Measurements from ENCODE around the gene PRELID1. TPM values are rescaled to one million over a fixed set of nuclear protein-coding genes. Genes with fewer than 3 reads are reported as not detected.
A peak's percentile ranks its signal among the peaks of the same experiment; 100 is the strongest.
"Not testable (repeated sequence)": the region's sequence is repeated elsewhere in the genome, so short reads cannot be mapped to it uniquely, and the experiment has no call there.

Gene PRELID1, protein sequence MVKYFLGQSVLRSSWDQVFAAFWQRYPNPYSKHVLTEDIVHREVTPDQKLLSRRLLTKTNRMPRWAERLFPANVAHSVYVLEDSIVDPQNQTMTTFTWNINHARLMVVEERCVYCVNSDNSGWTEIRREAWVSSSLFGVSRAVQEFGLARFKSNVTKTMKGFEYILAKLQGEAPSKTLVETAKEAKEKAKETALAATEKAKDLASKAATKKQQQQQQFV
- total RNA-seq: 60.6 TPM
- 100 to 1,000 TPM; 185 to 210 (median 192) TPM for polyA plus RNA-seq

DNA sequence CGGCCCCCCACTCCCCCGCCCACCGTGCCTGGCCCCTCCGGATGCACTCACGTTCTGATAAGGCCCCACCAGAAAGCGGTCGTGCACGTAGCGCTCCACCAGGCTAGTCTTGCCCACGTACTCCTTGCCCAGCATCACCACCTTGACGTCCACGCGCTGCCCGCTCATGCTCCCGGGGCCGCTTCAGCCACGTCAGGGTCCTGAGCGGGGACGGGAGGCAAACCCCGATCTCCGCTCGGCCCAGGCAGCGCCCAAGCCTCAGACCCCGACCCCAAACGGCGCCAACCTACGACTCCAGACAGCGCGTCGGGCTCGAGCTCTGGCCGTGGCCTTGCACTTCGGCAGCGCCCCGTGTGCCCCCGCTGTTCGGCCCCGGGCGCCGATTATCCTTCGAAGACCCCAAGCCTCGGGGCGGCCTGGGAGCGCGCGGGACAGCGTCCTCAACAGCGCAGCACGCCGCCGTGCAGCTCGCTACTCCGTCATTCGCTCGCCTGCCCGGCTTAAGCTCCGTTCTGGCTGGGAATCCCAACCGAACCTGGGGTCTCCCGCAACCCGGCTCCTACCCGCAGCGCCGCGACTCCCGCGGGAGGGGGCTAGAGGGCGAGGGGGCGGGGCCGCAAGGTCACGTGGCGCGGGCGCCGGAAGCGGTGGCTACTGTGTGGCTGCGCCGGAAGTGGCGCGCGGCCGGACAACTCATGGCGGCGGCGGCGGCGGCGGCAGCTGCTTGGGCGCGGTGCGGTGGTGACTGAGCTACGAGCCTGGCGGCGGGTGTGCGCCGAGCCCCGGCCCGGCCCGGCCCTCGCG is at the start of gene PRELID1, which contains the start of gene RAB24:
TSS of gene PRELID1 (plus strand) at position 679 of the 804 bp plus-strand sequence. CDS start 187 bp downstream, outside the sequence.
TSS of gene RAB24 (minus strand) at position 599 of the 804 bp plus-strand sequence. CDS start at position 168, 431 bp downstream.
- DNase-seq (peak; percentile 85 to 92 (median 88)), ATAC-seq (ENCODE audit: low read depth in 2 of 2) (peak; percentile 68 to 74)
- H3K27me3 Mint-ChIP-seq: peaks cover 4% of the 10 kb centered on the region
- Histone ChIP-seq H3K4me3 (ENCODE audit: low read depth, low read length) (peak within 1 kb of the TSS; percentile 91), H3K9me3 (ENCODE audit: control insufficient read depth in 2 of 2, low read length in 2 of 2) (no peaks in the 10 kb centered on the region), H3K36me3 (ENCODE audit: control insufficient read depth, insufficient read depth, low read length) (peaks cover 17% of the 10 kb centered on the region), H3K27ac (ENCODE audit: insufficient read depth, low read length, poor library complexity, severe bottlenecking) (peak within 1 kb of the TSS; percentile 70), H3K4me1 (ENCODE audit: control insufficient read depth, insufficient read depth, low read length, poor library complexity, severe bottlenecking) (peaks cover 62% of the 10 kb centered on the region), H3K27me3 (ENCODE audit: control insufficient read depth, insufficient read depth, low read length) (no peaks in the 10 kb centered on the region)
- no peaks in the 10 kb centered on the region for H3K9me3 Mint-ChIP-seq
- peaks cover 23 to 78% (median 56%) of the 10 kb centered on the region in 4 donors for H3K4me1 Mint-ChIP-seq
- peaks cover 12% of the 10 kb centered on the region for H3K36me3 Mint-ChIP-seq
- H3K4me3 Mint-ChIP-seq: peak within 1 kb of the TSS; percentile 92 to 99 (median 95)
- peak within 1 kb of the TSS; percentile 91 to 95 (median 95) for H3K27ac Mint-ChIP-seq

DNA sequence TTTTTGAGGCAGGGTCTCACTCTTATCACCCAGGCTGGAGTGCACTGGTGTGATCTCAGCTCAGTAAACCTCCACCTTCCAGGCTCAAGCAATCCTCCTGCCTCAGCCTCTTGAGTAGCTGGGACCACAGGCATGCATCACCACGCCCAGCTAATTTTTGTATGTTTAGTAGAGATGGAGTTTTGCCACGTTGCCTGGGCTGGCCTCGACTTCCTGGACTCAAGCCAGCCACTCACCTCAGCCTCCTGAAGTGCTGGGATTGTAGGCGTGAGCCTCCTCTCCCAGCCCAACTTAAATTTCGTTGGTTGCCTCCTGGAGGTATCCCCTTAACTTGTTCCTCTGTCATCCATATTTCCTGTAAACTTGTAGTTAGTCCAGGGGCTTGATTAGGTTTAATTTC is 47.3 kb upstream of the PRELID1 start:
- Mint-ChIP-seq H3K9me3 (no peaks in the 10 kb centered on the region), H3K4me3 (no peak overlapping the region), H3K27me3 (no peaks in the 10 kb centered on the region), H3K4me1 (peaks cover 4 to 15% (median 10%) of the 10 kb centered on the region in 4 donors), H3K36me3 (peaks cover 53% of the 10 kb centered on the region), H3K27ac (no peak overlapping the region)
- H3K27ac ChIP-seq (ENCODE audit: insufficient read depth, low read length, poor library complexity, severe bottlenecking): no peak overlapping the region
- H3K4me1 ChIP-seq (ENCODE audit: control insufficient read depth, insufficient read depth, low read length, poor library complexity, severe bottlenecking): no peaks in the 10 kb centered on the region
- no peaks in the 10 kb centered on the region for H3K27me3 ChIP-seq (ENCODE audit: control insufficient read depth, insufficient read depth, low read length)
- no peaks in the 10 kb centered on the region for H3K9me3 ChIP-seq (ENCODE audit: control insufficient read depth in 2 of 2, low read length in 2 of 2)
- ATAC-seq (ENCODE audit: low read depth in 2 of 2): no peak
- no peak overlapping the region for H3K4me3 ChIP-seq (ENCODE audit: low read depth, low read length)
- peaks cover 83% of the 10 kb centered on the region for H3K36me3 ChIP-seq (ENCODE audit: control insufficient read depth, insufficient read depth, low read length)
- DNase-seq: no peak

DNA sequence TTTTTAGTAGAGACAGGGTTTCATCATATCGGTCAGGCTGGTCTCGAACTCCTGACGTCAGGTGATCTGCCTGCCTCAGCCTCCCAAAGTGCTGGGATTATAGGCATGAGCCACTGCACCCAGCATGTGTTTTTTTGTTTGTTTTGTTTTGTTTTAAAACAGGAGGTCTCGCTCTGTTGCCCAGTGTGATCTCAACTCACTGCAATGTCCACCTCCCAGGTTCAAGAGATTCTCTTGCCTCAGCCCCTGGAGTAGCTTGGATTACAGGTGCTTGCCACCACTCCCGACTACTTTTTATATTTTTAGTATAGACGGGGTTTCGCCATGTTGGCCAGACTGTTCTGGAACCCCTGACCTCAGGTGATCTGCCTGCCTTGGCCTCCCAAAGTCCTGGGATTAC is 44.9 kb upstream of the PRELID1 start:
- H3K4me1 Mint-ChIP-seq: peaks cover 4 to 13% (median 11%) of the 10 kb centered on the region in 4 donors
- H3K27ac Mint-ChIP-seq: peak overlapping the region in 1 of 3 donors; percentile 68

DNA sequence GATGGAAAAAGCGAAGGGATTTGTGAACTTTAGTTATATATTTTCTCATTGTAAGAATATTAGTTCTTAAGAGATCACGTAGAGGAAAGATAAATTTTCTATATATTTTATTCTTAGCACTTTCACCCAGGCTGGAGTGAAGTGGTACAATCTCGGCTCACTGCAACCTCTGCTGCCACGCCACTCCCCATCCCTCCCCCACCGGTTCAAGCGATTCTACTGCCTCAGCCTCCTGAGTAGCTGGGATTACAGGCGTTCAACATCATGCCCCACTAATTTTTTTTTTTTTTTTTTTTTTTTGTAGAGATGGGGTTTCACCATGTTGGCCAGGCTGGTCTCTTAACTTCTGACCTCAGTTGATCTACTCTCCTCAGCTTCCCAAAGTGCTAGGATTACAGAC is 42.6 kb upstream of the PRELID1 start:
- Mint-ChIP-seq H3K9me3 (no peaks in the 10 kb centered on the region), H3K27me3 (no peaks in the 10 kb centered on the region), H3K27ac (no peak overlapping the region), H3K4me1 (peaks cover 1 to 13% (median 6%) of the 10 kb centered on the region in 4 donors), H3K4me3 (no peak overlapping the region), H3K36me3 (peaks cover 60% of the 10 kb centered on the region)
- no peak for DNase-seq
- no peaks in the 10 kb centered on the region for H3K27me3 ChIP-seq (ENCODE audit: control insufficient read depth, insufficient read depth, low read length)
- no peak overlapping the region for H3K27ac ChIP-seq (ENCODE audit: insufficient read depth, low read length, poor library complexity, severe bottlenecking)
- no peaks in the 10 kb centered on the region for H3K4me1 ChIP-seq (ENCODE audit: control insufficient read depth, insufficient read depth, low read length, poor library complexity, severe bottlenecking)
- ATAC-seq (ENCODE audit: low read depth in 2 of 2): no peak
- H3K9me3 ChIP-seq (ENCODE audit: control insufficient read depth in 2 of 2, low read length in 2 of 2): no peaks in the 10 kb centered on the region
- H3K4me3 ChIP-seq (ENCODE audit: low read depth, low read length): no peak overlapping the region
- peaks cover 78% of the 10 kb centered on the region for H3K36me3 ChIP-seq (ENCODE audit: control insufficient read depth, insufficient read depth, low read length)

More for the DNA sequence above, 44.9 kb upstream of the PRELID1 start:
- H3K4me3 ChIP-seq (ENCODE audit: low read depth, low read length); H3K4me1 ChIP-seq (ENCODE audit: control insufficient read depth, insufficient read depth, low read length, poor library complexity, severe bottlenecking); H3K27me3 ChIP-seq (ENCODE audit: control insufficient read depth, insufficient read depth, low read length); H3K9me3 Mint-ChIP-seq; H3K27ac ChIP-seq (ENCODE audit: insufficient read depth, low read length, poor library complexity, severe bottlenecking); ATAC-seq (ENCODE audit: low read depth in 2 of 2); DNase-seq; H3K4me3 Mint-ChIP-seq; H3K9me3 ChIP-seq (ENCODE audit: control insufficient read depth in 2 of 2, low read length in 2 of 2); H3K27me3 Mint-ChIP-seq: not testable (repeated sequence)
- H3K36me3 ChIP-seq (ENCODE audit: control insufficient read depth, insufficient read depth, low read length): peaks cover 78% of the 10 kb centered on the region
- peaks cover 53% of the 10 kb centered on the region for H3K36me3 Mint-ChIP-seq

DNA sequence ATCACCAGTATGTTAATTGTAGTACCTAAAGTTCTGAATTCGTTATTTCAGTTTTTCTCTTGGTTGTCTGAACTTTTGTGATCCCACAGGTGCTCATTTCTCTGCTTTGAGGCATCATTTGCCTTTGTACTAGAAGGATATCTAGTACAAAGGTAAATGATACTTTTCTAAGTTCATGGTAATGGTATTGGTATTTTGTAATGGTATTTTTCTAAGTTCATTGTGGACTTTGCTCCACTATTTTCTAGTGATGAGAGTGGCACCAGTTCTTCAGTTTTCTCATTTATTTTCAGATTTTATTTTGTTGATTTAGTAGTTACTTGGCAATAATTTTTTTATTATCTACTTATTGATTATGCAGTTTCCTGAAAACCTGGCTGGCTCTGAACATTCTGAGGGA is 42.1 kb upstream of the PRELID1 start:
- peaks cover 0 to 13% (median 5%) of the 10 kb centered on the region in 4 donors for H3K4me1 Mint-ChIP-seq
- DNase-seq (no peak), ATAC-seq (ENCODE audit: low read depth in 2 of 2) (no peak)
- no peak overlapping the region for H3K4me3 Mint-ChIP-seq
- H3K27ac Mint-ChIP-seq: no peak overlapping the region
- H3K27me3 ChIP-seq (ENCODE audit: control insufficient read depth, insufficient read depth, low read length): no peaks in the 10 kb centered on the region
- H3K36me3 ChIP-seq (ENCODE audit: control insufficient read depth, insufficient read depth, low read length): peaks cover 78% of the 10 kb centered on the region
- H3K27me3 Mint-ChIP-seq: no peaks in the 10 kb centered on the region
- H3K36me3 Mint-ChIP-seq: peaks cover 63% of the 10 kb centered on the region
- no peak overlapping the region for H3K27ac ChIP-seq (ENCODE audit: insufficient read depth, low read length, poor library complexity, severe bottlenecking)
- no peaks in the 10 kb centered on the region for H3K9me3 ChIP-seq (ENCODE audit: control insufficient read depth in 2 of 2, low read length in 2 of 2)
- no peaks in the 10 kb centered on the region for H3K4me1 ChIP-seq (ENCODE audit: control insufficient read depth, insufficient read depth, low read length, poor library complexity, severe bottlenecking)
- H3K4me3 ChIP-seq (ENCODE audit: low read depth, low read length): no peak overlapping the region
- H3K9me3 Mint-ChIP-seq: no peaks in the 10 kb centered on the region

DNA sequence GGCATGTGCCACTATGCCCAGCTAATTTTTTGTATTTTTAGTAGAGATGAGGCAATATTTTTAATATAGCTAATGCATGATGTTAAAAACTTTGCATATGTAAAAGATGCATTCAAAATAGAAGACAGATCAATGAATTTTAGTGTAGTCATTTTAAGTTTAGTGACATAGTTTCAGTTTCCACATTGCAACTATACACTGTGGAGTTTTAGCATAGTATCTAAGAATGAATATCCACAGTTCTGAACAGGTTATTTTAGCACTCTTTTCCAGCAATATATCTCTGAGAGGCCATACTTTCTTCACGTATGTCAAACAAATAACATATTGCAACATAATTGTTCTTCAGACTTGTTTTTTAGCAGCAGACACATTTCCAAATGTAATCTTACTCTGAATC is 39.4 kb upstream of the PRELID1 start:
- no peak overlapping the region for H3K4me3 Mint-ChIP-seq
- Histone ChIP-seq H3K4me1 (ENCODE audit: control insufficient read depth, insufficient read depth, low read length, poor library complexity, severe bottlenecking) (no peaks in the 10 kb centered on the region), H3K27me3 (ENCODE audit: control insufficient read depth, insufficient read depth, low read length) (no peaks in the 10 kb centered on the region), H3K9me3 (ENCODE audit: control insufficient read depth in 2 of 2, low read length in 2 of 2) (no peaks in the 10 kb centered on the region), H3K4me3 (ENCODE audit: low read depth, low read length) (no peak overlapping the region), H3K27ac (ENCODE audit: insufficient read depth, low read length, poor library complexity, severe bottlenecking) (no peak overlapping the region), H3K36me3 (ENCODE audit: control insufficient read depth, insufficient read depth, low read length) (peaks cover 74% of the 10 kb centered on the region)
- ATAC-seq (ENCODE audit: low read depth in 2 of 2): no peak
- DNase-seq: no peak
- H3K27ac Mint-ChIP-seq: peak overlapping the region in 1 of 3 donors; percentile 28
- peaks cover 58% of the 10 kb centered on the region for H3K36me3 Mint-ChIP-seq
- no peaks in the 10 kb centered on the region for H3K27me3 Mint-ChIP-seq
- no peaks in the 10 kb centered on the region for H3K9me3 Mint-ChIP-seq
- peaks cover 0 to 13% (median 3%) of the 10 kb centered on the region in 4 donors for H3K4me1 Mint-ChIP-seq

DNA sequence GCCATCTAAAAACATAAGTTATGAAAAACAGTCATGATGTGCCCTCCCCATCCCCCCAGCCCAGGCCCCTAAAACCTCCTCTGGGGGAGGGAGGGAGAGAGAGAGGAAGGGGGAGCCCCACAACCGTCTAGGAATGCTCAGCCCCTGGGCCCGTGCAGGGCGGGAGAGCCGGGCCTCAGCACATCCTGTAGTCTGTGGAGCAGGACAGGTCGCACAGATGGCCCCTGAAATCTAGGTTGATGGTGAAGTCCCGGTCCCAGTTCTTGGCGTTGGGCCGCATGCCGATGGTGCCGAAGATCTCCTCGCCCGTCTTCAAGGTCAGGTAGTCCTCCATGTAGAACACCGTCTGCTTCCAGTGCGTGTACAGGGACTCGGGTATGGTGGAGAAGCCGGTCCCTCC is 38.2 kb upstream of the PRELID1 start:
- ATAC-seq (ENCODE audit: low read depth in 2 of 2) (no peak), DNase-seq (no peak)
- H3K27me3 ChIP-seq (ENCODE audit: control insufficient read depth, insufficient read depth, low read length): no peaks in the 10 kb centered on the region
- H3K36me3 Mint-ChIP-seq: peaks cover 58% of the 10 kb centered on the region
- no peaks in the 10 kb centered on the region for H3K4me1 ChIP-seq (ENCODE audit: control insufficient read depth, insufficient read depth, low read length, poor library complexity, severe bottlenecking)
- no peak overlapping the region for H3K4me3 Mint-ChIP-seq
- H3K4me3 ChIP-seq (ENCODE audit: low read depth, low read length): no peak overlapping the region
- peaks cover 0 to 14% (median 0%) of the 10 kb centered on the region in 4 donors for H3K4me1 Mint-ChIP-seq
- no peaks in the 10 kb centered on the region for H3K9me3 ChIP-seq (ENCODE audit: control insufficient read depth in 2 of 2, low read length in 2 of 2)
- no peak overlapping the region for H3K27ac ChIP-seq (ENCODE audit: insufficient read depth, low read length, poor library complexity, severe bottlenecking)
- H3K27ac Mint-ChIP-seq: no peak overlapping the region
- no peaks in the 10 kb centered on the region for H3K9me3 Mint-ChIP-seq
- peaks cover 74% of the 10 kb centered on the region for H3K36me3 ChIP-seq (ENCODE audit: control insufficient read depth, insufficient read depth, low read length)
- no peaks in the 10 kb centered on the region for H3K27me3 Mint-ChIP-seq

All from CD4-positive, CD25-positive, alpha-beta regulatory T cell (primary cell).